ENCODE measurements around the gene JMJD1C. TPM values are rescaled to one million over a fixed set of nuclear protein-coding genes. Genes with fewer than 3 reads are reported as not detected.

Gene JMJD1C
- polyA plus RNA-seq, 2 of the 4 experiments (the other 2 are of a cell fraction) = 15.9 to 47.2 TPM

GRCh38 chr10:63496561-63496960, 30.8 kb upstream of the JMJD1C start (continued):
- no peak for TF ChIP-seq CTCF (IDR thresholded peaks at IDR 0.05)
- TF ChIP-seq FOSL2 (IDR thresholded peaks at IDR 0.05) = no peak
- no peak for TF ChIP-seq FOSL2 (CRISPR knock-in tag; IDR thresholded peaks at IDR 0.05)
- no peak for TF ChIP-seq CEBPB (IDR thresholded peaks at IDR 0.05)
- TF ChIP-seq NPAS2 (CRISPR knock-in tag; IDR thresholded peaks at IDR 0.05; ENCODE audit: borderline replicate concordance) = no peak
- TF ChIP-seq EHF (CRISPR knock-in tag; IDR thresholded peaks at IDR 0.05) = no peak
- no peak for TF ChIP-seq RCOR1 (IDR thresholded peaks at IDR 0.05; ENCODE audit: low read depth, low read length)
- no peak for TF ChIP-seq HEYL (CRISPR knock-in tag; IDR thresholded peaks at IDR 0.05)
- TF ChIP-seq HOXB13 (CRISPR knock-in tag; IDR thresholded peaks at IDR 0.05; ENCODE audit: low read depth) = no peak

- POLR2A ChIA-PET = no interaction called here
- CTCF ChIA-PET = no interaction called here
- ATAC-seq = no peak
These were observed 29.2 kb upstream of the JMJD1C start for GRCh38 chr10:63494951-63495350.

DNA sequence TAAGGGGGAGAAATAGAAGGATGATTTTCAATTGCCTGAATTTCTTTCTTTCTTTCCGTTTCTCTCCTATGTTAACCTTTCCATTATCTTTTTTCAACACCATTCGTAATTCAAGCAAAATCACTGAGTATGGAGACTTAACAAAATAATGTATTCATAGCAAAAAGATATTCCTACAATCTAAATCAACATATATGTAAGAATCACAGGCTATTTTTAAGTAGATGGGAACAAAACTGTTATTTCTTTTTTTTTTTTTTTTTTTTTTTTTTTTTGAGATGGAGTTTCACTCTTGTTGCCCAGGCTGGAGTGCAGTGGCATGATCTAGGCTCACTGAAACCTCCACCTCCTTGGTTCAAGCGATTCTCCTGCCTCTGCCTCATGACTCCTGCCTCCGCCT, 27.2 kb upstream of the JMJD1C start:
- H3K27ac ChIP-seq = no peak overlapping the region
- peaks cover 14% of the 10 kb centered on the region; the same call in 2 of the 3 replicates for H3K9me3 ChIP-seq
- peaks cover 29% of the 10 kb centered on the region; the same call in 2 of the 3 replicates for H3K4me1 ChIP-seq
- 93% methylated on average over 4 of the region's 4 CpGs for WGBS (ENCODE audit: missing lambda C conversion rate)
- TF ChIP-seq MYC (IDR thresholded peaks at IDR 0.05; ENCODE audit: borderline replicate concordance, low read length) (no peak), SMC3 (IDR thresholded peaks at IDR 0.05) (no peak), CBX2 (IDR thresholded peaks at IDR 0.05; ENCODE audit: borderline replicate concordance, low read depth) (no peak), NR3C1 (IDR thresholded peaks at IDR 0.05) (no peak), RAD21 (conservative IDR thresholded peaks at IDR 0.05 in 1 of 2, IDR thresholded peaks at IDR 0.05 in 1 of 2) (no peak), POLR2AphosphoS2 (conservative IDR thresholded peaks at IDR 0.05; ENCODE audit: low read length) (no peak), CHD2 (IDR thresholded peaks at IDR 0.05; ENCODE audit: low read length, partially characterized antibody) (no peak), MAFK (IDR thresholded peaks at IDR 0.05; ENCODE audit: partially characterized antibody) (no peak), BHLHE40 (IDR thresholded peaks at IDR 0.05; ENCODE audit: low read depth, low read length) (no peak), RARB (CRISPR knock-in tag; IDR thresholded peaks at IDR 0.05) (no peak), FOSB (CRISPR knock-in tag; IDR thresholded peaks at IDR 0.05) (no peak), BCL3 (IDR thresholded peaks at IDR 0.05) (no peak), EHMT2 (IDR thresholded peaks at IDR 0.05; ENCODE audit: low read depth) (no peak), CHD4 (IDR thresholded peaks at IDR 0.05; ENCODE audit: borderline replicate concordance) (no peak), KDM1A (IDR thresholded peaks at IDR 0.05; ENCODE audit: low read depth) (no peak), HES2 (IDR thresholded peaks at IDR 0.05) (no peak)
- TF ChIP-seq, protein P1, sequence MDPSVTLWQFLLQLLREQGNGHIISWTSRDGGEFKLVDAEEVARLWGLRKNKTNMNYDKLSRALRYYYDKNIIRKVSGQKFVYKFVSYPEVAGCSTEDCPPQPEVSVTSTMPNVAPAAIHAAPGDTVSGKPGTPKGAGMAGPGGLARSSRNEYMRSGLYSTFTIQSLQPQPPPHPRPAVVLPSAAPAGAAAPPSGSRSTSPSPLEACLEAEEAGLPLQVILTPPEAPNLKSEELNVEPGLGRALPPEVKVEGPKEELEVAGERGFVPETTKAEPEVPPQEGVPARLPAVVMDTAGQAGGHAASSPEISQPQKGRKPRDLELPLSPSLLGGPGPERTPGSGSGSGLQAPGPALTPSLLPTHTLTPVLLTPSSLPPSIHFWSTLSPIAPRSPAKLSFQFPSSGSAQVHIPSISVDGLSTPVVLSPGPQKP (IDR thresholded peaks at IDR 0.05; ENCODE audit: low read depth, low read length) = no peak
- TF ChIP-seq, protein P2, sequence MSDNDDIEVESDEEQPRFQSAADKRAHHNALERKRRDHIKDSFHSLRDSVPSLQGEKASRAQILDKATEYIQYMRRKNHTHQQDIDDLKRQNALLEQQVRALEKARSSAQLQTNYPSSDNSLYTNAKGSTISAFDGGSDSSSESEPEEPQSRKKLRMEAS (IDR thresholded peaks at IDR 0.05) = no peak
- TF ChIP-seq, protein P3, sequence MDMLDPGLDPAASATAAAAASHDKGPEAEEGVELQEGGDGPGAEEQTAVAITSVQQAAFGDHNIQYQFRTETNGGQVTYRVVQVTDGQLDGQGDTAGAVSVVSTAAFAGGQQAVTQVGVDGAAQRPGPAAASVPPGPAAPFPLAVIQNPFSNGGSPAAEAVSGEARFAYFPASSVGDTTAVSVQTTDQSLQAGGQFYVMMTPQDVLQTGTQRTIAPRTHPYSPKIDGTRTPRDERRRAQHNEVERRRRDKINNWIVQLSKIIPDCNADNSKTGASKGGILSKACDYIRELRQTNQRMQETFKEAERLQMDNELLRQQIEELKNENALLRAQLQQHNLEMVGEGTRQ (IDR thresholded peaks at IDR 0.05) = no peak
- H3K4me3 ChIP-seq = no peak overlapping the region
- ChIA-PET CTCF (interaction anchor here (0.7 kb wide), 1 partner anchor 30 kb away, joined by 3 read pairs; no protein-coding TSS in a partner anchor), POLR2A (interaction anchor here (0.6 kb wide), 1 partner anchor 960 kb away, joined by 8 read pairs; no protein-coding TSS in a partner anchor)
- no peak overlapping the region for H3K4me2 ChIP-seq
- ATAC-seq = no peak
- DNase-seq (ENCODE audit: low read depth in 1 of 2, low spot score in 1 of 2) = no peak
- peak; percentile 13 for FAIRE-seq

More at GRCh38 chr10:63494951-63495350, 29.2 kb upstream of the JMJD1C start:
- peak; percentile 46 for FAIRE-seq
- peaks cover 35% of the 10 kb centered on the region for H3K4me1 ChIP-seq
- no peak overlapping the region for H3K4me3 ChIP-seq
- TF ChIP-seq KDM1A (IDR thresholded peaks at IDR 0.05; ENCODE audit: low read depth) (no peak), MAFK (IDR thresholded peaks at IDR 0.05; ENCODE audit: partially characterized antibody) (no peak), FOSB (CRISPR knock-in tag; IDR thresholded peaks at IDR 0.05) (no peak), MAZ (IDR thresholded peaks at IDR 0.05; ENCODE audit: borderline replicate concordance, low read depth, low read length) (no peak), SMC3 (IDR thresholded peaks at IDR 0.05) (no peak), RARB (CRISPR knock-in tag; IDR thresholded peaks at IDR 0.05) (no peak), BHLHE40 (IDR thresholded peaks at IDR 0.05; ENCODE audit: low read depth, low read length) (no peak), EHMT2 (IDR thresholded peaks at IDR 0.05; ENCODE audit: low read depth) (no peak), CBX8 (IDR thresholded peaks at IDR 0.05) (no peak), RNF2 (IDR thresholded peaks at IDR 0.05; ENCODE audit: borderline replicate concordance, low read depth) (no peak)
- TF ChIP-seq, protein P2 (IDR thresholded peaks at IDR 0.05) = no peak
- DNase-seq (ENCODE audit: low read depth in 1 of 2, low spot score in 1 of 2) = no peak
- peaks cover 10% of the 10 kb centered on the region; the same call in 2 of the 3 replicates for H3K9me3 ChIP-seq
- H3K4me2 ChIP-seq = no peak overlapping the region
- WGBS (ENCODE audit: missing lambda C conversion rate) = 90% methylated on average over 2 of the region's 2 CpGs
- H3K27ac ChIP-seq = no peak overlapping the region
